PFSK-1 (cell line): ENCODE measurements around the gene ISLR2. TPM values are rescaled to one million over a fixed set of nuclear protein-coding genes. Genes with fewer than 3 reads are reported as not detected.
"Not testable (repeated sequence)": the region's sequence is repeated elsewhere in the genome, so short reads cannot be mapped to it uniquely, and the experiment has no call there.

Source experiments
- FOXP2 ChIP-seq: optimal IDR thresholded peaks from 2 replicates; pipeline ENCODE3; 2011; ENCODE audit warnings: borderline replicate concordance, control low read depth, inconsistent platforms; ENCODE audit not compliant: insufficient read depth; ENCODE audit errors: extremely low read length, extremely low read depth
- POLR2AphosphoS5 ChIP-seq: IDR thresholded peaks from 2 replicates; pipeline ENCODE4 v1.6.1; 2012; ENCODE audit warnings: low read depth, mild to moderate bottlenecking, control low read depth, low read length, moderate library complexity
- REST ChIP-seq, 2 experiments: IDR thresholded peaks; 2 replicates each; pipeline versions ENCODE4 v1.6.1 to v1.8.0; 2011 to 2012; ENCODE audit warnings: low read depth in 2 of 2, low read length in 2 of 2, control low read depth in 1 of 2, inconsistent platforms in 1 of 2, mild to moderate bottlenecking in 1 of 2, moderate library complexity in 1 of 2; ENCODE audit not compliant: insufficient read depth in 1 of 2
- SIN3A ChIP-seq: IDR thresholded peaks from 2 replicates; pipeline ENCODE4 v1.6.1; 2012; ENCODE audit warnings: mild to moderate bottlenecking, low read length, moderate library complexity, borderline replicate concordance; ENCODE audit not compliant: insufficient read depth
- TAF1 ChIP-seq: IDR thresholded peaks from 2 replicates; pipeline ENCODE4 v1.6.1; 2012; ENCODE audit warnings: low read length, control low read depth, borderline replicate concordance; ENCODE audit not compliant: insufficient read depth
- polyA plus RNA-seq: library from polyadenylated mRNA; unstranded; fragments of >200 nt; gene quantifications from one replicate; pipeline ENCODE4 v1.2.1, GENCODE V29; 2012; ENCODE audit warnings: low read depth, missing spikeins; ENCODE audit not compliant: insufficient read length

Gene ISLR2, protein sequence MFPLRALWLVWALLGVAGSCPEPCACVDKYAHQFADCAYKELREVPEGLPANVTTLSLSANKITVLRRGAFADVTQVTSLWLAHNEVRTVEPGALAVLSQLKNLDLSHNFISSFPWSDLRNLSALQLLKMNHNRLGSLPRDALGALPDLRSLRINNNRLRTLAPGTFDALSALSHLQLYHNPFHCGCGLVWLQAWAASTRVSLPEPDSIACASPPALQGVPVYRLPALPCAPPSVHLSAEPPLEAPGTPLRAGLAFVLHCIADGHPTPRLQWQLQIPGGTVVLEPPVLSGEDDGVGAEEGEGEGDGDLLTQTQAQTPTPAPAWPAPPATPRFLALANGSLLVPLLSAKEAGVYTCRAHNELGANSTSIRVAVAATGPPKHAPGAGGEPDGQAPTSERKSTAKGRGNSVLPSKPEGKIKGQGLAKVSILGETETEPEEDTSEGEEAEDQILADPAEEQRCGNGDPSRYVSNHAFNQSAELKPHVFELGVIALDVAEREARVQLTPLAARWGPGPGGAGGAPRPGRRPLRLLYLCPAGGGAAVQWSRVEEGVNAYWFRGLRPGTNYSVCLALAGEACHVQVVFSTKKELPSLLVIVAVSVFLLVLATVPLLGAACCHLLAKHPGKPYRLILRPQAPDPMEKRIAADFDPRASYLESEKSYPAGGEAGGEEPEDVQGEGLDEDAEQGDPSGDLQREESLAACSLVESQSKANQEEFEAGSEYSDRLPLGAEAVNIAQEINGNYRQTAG
- 0.08 TPM for polyA plus RNA-seq

DNA sequence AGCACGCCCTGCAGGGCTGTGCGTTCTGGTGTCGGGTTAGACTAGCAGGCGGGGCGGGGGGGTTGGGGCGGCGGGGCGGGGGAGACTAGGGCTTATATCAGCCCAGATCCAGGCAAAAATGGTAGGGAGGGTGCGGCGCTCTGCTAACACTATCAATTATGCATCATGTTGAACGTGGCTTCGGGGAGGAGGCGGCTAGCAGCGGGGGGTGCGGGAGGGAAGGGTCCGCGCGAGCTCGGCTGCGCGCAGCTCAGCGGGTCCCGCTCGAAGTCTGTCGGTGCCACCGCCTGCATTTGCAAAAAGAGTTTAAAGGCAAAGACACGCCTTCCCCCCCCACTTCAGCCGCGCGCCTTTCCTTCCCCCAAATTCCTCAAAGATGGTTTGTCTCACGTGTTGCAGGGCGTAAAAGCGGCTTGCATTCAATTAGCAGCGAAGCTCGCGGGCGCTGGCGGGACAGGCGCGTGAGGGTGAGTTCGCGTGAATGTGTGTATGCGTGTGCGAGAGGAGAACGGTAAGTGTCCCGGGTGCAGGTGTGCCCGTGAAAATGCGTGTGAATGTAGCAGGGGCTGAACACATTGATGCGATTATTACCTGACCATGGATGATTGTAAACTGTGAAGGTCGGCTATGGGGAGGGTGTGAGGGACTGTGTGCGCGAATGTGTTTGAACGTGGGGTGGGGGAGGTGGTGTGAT, at the start of gene ISLR2:
ISLR2 (plus strand) TSS at position 432 of the 694 bp plus-strand sequence. CDS start 2,169 bp downstream, outside the sequence.
- TF ChIP-seq TAF1 (no peak), FOXP2 (no peak), SIN3A (no peak), REST (IDR thresholded peaks at IDR 0.05; ENCODE audit: insufficient read depth in 1 of 2, low read depth in 2 of 2, low read length in 2 of 2) (no peak), POLR2AphosphoS5 (no peak)

GRCh38 chr15:74082450-74082849, 47.9 kb upstream of the ISLR2 start, which contains the start of gene GOLGA6A:
TSS of gene GOLGA6A (minus strand) at chr15:74082550. CDS start at chr15:74082509, 41 bp downstream.
- TF ChIP-seq REST (IDR thresholded peaks at IDR 0.05; ENCODE audit: insufficient read depth in 1 of 2, low read depth in 2 of 2, low read length in 2 of 2); TAF1; POLR2AphosphoS5: not testable (repeated sequence)

GRCh38 chr15:74108111-74108510, 22.3 kb upstream of the ISLR2 start:
- no peak for TF ChIP-seq POLR2AphosphoS5
- TF ChIP-seq REST (IDR thresholded peaks at IDR 0.05; ENCODE audit: insufficient read depth in 1 of 2, low read depth in 2 of 2, low read length in 2 of 2): no peak
- TF ChIP-seq FOXP2: no peak
- no peak for TF ChIP-seq SIN3A
- TF ChIP-seq TAF1: no peak

GRCh38 chr15:74109713-74110112, 20.7 kb upstream of the ISLR2 start:
- TF ChIP-seq TAF1: no peak
- TF ChIP-seq REST (IDR thresholded peaks at IDR 0.05; ENCODE audit: insufficient read depth in 1 of 2, low read depth in 2 of 2, low read length in 2 of 2): no peak
- no peak for TF ChIP-seq POLR2AphosphoS5
- TF ChIP-seq FOXP2: no peak
- no peak for TF ChIP-seq SIN3A
